GM20000 (cell line): ENCODE measurements around the gene KIAA0825.

Experiments used
- DNase-seq: peaks from one replicate; pipeline ENCODE4 v3.0.0; 2012; ENCODE audit warnings: low spot score
- TF ChIP-seq, protein P1 (sequence below): IDR thresholded peaks from 2 replicates; pipeline ENCODE4 v1.5.1; 2012; ENCODE audit warnings: mild to moderate bottlenecking, control low read depth; ENCODE audit errors: extremely low read depth, missing control alignments

Gene KIAA0825

DNA sequence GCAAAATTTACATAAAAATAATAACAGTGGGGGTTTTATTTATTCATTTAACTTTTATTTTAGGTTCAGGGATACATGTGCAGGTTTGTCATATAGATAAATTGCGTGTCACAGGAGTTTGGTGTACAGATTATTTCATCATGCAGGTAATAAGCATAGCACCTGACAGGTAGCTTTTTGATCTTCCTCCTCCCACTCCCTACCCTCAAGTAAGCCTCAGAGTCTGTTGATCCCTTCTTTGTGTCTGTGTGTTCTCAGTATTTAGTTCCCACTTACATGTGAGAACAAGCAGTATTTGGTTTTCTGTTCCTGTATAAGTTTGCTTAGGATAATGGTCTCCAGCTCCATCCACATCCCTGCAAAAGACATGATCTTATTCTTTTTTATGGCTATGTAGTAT is 240.3 kb downstream of the KIAA0825 start:
- DNase-seq: no peak
- TF ChIP-seq, protein P1, sequence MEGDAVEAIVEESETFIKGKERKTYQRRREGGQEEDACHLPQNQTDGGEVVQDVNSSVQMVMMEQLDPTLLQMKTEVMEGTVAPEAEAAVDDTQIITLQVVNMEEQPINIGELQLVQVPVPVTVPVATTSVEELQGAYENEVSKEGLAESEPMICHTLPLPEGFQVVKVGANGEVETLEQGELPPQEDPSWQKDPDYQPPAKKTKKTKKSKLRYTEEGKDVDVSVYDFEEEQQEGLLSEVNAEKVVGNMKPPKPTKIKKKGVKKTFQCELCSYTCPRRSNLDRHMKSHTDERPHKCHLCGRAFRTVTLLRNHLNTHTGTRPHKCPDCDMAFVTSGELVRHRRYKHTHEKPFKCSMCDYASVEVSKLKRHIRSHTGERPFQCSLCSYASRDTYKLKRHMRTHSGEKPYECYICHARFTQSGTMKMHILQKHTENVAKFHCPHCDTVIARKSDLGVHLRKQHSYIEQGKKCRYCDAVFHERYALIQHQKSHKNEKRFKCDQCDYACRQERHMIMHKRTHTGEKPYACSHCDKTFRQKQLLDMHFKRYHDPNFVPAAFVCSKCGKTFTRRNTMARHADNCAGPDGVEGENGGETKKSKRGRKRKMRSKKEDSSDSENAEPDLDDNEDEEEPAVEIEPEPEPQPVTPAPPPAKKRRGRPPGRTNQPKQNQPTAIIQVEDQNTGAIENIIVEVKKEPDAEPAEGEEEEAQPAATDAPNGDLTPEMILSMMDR: no peak

DNA sequence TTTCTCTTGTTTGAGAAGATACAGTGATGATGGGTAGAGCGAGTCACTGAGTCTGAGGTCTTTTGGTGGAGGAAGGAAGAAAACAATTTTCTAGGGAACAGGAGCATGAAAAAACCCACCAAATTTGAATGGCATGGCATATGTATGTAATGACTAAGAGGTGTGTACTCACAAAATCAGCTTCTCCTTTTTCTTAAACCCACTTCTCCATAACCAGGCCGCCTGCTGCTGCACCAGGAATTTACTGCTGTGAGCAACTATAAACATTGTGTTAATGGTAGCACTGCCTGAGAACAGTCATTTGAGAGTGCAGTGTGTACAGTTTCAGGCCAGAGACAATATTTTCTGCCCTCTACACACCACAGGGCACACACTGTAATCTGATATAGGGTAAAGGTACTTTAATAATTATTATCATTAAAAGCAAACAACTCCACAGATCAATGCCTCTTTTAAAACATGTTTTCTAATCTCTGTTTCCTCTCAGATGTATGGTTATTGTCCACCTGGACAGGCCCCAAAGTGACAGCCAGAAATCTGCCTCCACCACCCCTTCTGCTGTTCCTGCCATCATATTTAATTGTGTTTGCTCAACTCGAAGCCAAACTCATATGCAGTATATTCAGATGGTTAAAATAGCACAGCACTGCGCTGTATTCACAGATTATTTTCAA is 241.6 kb downstream of the KIAA0825 start:
- TF ChIP-seq, protein P1: no peak
- no peak for DNase-seq

DNA sequence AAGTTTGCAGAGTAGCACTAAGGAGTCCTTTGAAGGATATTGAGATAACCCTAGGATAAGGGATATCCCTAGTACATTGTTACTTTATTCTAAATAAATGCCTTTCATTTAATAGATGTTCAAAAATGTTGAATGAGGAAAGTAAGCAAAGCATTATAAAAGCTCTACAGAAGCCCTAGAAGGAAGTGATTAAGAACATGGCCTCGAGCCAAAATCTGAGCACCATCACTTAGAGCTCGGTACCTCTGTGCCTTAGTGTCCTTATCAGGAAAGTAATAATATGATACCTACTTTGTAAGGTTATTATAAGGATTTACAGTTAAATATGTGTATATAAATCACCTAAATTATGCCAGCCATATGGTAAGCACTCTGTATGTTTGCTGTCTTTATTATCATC is 242.6 kb downstream of the KIAA0825 start:
- no peak for DNase-seq

DNA sequence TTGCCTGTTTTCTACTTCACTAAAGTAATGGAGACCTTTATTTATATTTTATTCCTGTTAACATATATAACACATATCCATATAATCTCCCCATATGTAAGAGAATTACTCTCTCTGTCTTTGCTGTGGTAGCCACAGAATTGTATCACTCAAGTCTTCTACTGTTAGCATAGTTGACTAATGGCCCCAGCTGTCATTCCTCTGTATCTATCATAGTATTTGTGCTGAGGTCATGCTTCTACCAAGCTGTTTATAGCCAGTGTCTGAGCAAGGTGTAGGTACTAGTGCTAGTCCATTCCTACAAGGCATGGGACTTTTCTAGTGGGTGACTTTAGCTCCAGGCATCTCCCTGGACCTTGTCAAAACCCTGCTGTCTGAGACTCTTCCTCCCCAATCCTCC is 244.1 kb downstream of the KIAA0825 start:
- TF ChIP-seq, protein P1: no peak
- no peak for DNase-seq

More for the DNA sequence above, 242.6 kb downstream of the KIAA0825 start:
- TF ChIP-seq, protein P1: no peak

DNA sequence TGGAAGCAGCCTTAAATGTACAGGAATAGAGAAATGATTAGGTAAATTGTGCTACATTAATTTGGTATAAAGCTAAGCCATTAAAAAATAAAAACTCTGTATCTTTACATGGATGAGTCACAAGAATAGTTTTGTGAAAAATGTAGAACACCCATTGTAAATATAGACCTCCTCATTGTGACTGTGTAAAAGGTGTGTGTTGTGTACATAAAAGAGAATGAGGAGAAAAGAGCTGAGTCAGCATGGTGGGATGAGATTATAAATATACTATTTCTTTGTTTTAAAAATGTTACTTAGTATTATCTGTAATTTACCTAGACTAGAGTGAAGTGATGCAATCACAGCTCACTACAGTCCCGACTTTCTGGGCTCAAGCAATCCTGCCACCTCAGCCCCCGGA is 250.5 kb downstream of the KIAA0825 start:
- TF ChIP-seq, protein P1: no peak
- DNase-seq: no peak

DNA sequence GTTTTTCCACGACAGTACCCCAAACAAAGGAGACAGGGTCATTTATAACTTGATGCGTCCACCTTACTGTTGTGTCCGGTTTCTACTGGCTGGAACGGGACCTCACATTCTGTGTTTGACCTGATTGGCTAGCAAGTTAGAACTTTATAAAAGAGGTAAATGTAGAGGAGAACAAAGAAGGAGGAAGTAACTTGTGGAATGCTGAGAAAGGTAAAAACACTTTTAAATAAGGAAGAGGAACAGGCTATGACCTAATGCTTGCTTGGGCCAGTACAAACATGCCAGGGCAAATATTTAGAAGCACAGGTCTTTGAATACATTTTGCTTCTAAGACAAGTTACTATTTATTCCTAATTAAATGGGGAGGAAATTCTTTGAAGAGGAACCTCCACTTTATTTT is 251.6 kb downstream of the KIAA0825 start:
- TF ChIP-seq, protein P1: no peak
- DNase-seq: no peak

DNA sequence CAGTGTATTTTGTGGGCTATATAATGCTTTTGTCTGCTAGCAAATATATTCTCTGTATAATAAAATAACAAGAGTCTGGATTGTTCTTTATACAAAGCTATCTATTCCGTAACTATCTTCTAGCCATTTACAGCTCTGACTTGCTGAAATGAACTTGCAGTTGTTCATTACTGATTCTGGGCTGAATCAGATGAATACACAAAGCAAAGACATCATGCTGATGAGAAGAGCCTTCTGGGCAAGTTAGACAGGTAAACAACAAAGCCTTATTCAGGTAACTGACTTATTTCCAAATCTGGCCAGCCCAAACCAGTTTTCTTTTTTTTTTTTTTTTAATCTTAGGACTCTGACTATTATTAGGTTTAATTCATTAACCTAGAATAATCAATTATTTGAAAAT is 255.5 kb downstream of the KIAA0825 start:
- TF ChIP-seq, protein P1: no peak
- DNase-seq: no peak
